HG02588 (cell line): Measurements from ENCODE around the gene KIAA1614.

Experiments
- ATAC-seq: cut with Tn5 transposase; IDR thresholded peaks from one replicate; pipeline ENCODE4 v1.9.1; 2021; ENCODE audit warnings: mild to moderate bottlenecking, moderate library complexity; ENCODE audit not compliant: unreplicated experiment

KIAA1614 gene

GRCh38 chr1:180981596-180982387 is 69.1 kb downstream of the KIAA1614 start:
- peak; percentile 91 for ATAC-seq

GRCh38 chr1:180982422-180982821 is 69.7 kb downstream of the KIAA1614 start:
- ATAC-seq, result no peak

GRCh38 chr1:180988253-180988752 is 75.6 kb downstream of the KIAA1614 start:
- ATAC-seq, result no peak

GRCh38 chr1:180994262-180994661 is 81.6 kb downstream of the KIAA1614 start:
- no peak for ATAC-seq

GRCh38 chr1:180997843-180998504 is 85.3 kb downstream of the KIAA1614 start:
- ATAC-seq, result no peak
